Activated CD4-positive, alpha-beta T cell treated with anti-CD3 and anti-CD28 coated beads for 1 hour (primary cell): ENCODE results near the gene NIPAL3.
A peak's percentile ranks its signal among the peaks of the same experiment; 100 is the strongest.
"Not testable (repeated sequence)": the region's sequence is repeated elsewhere in the genome, so short reads cannot be mapped to it uniquely, and the experiment has no call there.

Experiments used
- DNase-seq: peaks from one replicate; pipeline ENCODE4 v3.0.0-alpha.2; 2020

NIPAL3 gene

DNA sequence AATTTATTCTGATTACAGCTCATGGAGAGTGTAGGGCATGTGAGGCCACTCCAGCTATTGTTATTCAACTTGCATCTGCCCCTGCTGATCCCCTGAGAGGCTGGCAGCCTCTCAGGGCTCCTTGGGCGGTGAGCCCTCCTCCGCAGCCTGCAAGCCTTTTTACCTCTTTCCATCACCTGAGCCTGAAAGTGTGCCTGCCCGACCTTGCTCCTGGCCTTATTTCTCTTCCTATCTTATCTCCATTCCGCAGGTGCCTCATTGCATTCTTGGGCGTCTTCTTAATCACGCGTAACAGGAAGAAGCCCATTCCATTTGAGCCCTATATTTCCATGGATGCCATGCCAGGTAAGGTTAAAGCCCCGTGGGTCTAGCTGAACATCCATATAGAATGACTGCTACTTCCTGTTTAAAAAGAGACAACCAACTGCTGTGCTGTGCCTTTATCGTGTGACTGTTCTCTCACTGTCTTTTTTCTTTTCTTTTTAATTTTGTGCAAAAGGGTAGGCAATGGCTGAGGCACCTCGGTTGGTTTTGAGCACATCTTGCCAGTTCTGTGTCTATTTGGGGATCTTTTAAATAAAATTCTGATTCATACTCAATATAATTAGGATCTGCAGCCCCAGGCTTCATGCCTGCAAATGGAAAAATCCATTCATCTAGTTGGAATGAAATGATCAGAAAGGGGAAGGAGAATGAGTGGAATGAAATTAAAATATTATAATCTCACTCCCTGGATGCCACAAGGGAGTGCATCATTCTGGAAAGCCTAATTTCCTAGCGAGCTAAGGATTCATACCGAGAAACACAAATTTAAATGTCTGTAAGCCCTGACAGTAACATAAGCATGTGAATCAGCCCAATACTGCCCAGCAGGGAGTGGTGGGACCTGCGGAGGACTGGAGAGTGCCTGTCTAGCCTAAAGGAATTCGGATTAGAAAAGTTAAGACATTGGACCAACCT, 48.5 kb downstream of the NIPAL3 start:
- DNase-seq, result no peak

DNA sequence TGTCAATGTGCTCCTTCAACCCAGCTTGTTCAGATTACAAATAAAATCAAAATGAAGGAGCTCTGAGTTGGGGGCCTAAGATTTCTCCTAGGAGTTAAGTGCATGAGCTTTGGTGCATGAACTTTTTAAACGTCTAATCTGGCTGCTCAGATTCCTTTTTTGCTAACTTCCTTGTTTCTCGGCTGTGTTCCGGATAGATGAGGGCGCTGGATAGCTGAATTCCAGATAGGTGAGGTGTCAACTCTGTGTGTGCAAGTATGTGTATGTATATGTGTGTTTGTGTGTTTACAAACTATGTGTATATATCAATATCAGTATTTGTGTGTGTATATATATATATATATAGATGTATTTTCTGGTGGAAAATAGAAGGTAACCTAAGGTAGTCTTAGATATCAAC, 49.5 kb downstream of the NIPAL3 start:
- no peak for DNase-seq

DNA sequence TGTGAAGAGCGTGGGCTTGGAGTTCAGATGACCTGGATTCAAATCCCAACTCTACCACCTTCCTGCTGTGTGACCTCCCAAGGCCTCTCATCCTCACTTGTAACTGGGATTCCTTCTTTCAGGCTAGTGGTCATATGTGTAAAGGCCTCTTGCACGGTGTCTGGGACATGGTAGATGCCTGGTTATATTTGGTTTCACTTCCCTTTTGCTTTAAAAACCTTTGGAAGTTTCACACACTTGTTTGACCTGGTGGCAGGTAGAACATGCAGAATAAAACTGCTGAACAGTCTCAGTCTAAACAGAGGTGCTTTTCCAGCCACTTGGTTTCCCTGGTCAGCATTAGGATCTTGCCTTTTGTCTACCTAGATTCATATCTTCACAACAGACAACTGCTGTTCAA, 50.0 kb downstream of the NIPAL3 start:
- no peak for DNase-seq

DNA sequence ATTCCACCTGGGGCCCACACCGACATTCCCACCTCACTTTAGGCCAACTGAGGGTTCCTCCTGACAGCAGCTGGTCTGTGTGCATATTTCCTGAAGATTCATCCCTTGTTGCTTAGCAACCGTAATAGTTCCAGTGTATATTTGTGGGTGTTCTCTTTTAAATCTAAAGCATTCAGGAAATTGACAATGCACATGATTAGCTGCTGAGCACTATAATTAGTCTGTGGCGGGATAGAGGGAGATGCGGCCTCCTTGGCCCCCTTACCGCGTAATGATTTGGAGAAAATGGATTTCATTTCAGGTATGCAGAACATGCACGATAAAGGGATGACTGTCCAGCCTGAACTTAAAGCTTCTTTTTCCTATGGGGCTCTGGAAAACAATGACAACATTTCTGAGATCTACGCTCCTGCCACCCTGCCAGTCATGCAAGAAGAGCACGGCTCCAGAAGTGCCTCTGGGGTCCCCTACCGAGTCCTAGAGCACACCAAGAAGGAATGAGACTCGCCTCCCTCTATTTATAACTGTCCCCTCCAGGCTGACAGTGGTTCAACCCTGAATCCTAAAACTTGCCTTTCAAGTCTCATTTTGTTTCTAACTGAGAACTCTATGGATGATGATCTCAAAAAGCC, 53.2 kb downstream of the NIPAL3 start:
- DNase-seq, result no peak

DNA sequence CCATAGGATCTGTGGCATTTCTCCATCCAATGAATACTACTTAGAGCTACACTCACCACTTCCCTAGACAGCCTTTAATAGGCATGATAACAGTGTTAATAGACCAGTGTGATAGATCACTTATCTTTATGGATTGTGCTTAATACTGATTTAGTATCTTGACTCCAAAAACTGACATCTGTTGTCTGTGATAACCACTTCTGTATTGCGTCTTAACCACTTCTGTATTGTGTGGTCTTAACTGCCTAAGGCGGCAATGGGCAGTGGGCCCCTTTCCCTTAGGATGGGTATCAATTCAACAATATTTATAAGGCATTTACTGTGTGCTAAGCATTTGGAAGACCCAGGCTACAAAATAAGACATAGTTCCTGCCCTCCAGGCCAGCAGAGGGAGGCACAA, 55.0 kb downstream of the NIPAL3 start:
- DNase-seq, result no peak

DNA sequence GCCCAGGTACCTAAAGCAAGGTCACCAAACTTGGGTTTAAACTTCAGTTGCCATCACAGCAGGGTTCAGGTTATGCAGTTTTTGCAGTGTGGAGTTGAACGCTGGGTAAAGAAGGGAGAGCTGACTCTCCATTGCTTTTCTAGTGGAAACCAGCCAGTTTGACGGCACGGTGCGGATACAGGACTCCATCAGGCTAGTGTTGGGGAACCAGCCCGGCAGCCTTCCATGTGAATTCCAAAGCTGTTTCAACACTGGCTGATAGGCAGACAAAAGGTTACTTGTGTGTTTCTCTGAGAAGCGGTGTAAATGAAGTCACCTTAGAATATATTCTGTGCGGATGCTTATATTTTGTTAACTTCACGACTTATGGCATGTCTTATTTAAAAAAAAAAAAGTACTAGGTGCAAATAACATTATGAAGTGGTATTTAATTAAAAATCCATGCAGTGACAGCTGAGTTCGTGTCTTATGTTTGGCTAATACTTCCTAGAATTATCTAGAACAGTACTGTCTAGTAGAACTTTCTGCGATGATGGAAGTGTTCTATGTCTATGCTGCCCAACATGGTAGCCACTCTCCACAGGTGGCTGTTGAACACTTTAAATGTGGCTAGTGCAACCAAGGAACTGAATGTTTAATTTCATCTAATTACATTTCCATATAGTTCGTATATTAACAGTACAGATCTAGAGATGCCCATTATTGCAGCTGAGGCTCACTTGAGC, 57.1 kb downstream of the NIPAL3 start:
- no peak for DNase-seq

DNA sequence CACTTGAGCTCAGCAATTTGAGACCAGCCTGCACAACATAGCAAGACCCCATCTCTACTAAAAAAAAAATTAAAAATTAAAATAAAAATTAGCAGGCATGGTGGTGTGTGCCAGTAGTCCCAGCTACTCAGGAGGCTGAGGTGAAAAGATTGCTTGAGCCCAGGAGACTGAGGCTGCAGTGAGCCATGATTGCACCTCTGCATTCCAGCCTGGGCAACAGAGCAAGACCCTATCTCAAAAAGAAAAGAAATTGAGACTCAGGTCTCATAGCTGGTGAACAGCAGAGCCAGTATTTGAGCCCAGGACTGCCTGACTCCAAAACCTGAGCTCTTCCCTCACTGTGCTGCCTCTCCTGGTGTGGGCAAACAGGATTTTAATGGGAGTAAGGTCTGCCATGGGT, 58.6 kb downstream of the NIPAL3 start:
- DNase-seq, result no peak

DNA sequence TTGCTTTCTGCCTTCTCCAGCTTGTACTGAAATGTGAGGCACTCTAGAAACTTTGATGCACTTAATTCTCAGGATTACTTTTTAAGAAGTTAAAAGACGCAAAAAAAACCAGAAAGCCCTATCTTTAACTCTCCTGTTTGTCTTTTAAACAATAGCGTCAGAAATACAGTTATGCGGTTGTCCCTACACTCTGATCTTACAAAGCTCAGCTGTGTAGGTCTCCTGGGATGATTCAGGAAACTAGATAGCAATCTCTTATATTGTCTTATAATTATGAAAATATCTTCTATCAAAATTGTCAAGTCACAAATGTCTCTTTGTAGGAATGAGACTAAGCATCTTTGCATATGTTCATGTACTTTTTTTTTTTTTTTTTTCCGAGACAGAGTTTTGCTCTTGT, 60.1 kb downstream of the NIPAL3 start:
- DNase-seq, result no peak

DNA sequence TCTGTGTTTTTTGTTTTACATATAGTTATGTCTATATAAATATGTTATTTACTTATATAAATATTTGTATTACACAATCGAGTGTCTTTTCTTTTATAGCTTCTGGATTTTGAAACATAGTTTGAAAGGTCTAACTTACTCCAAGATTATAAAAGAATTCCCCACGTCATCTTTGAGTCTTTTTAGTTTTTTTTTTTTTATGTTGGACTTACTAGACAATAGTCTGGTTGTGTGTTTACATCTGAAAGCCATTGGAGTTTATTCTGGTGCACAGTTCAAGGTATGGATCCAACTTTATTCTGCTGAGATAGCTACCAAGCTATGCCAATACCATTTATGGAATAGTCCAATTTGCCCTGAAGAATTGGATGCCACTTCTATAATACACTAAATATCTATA, 61.0 kb downstream of the NIPAL3 start:
- DNase-seq, result no peak

DNA sequence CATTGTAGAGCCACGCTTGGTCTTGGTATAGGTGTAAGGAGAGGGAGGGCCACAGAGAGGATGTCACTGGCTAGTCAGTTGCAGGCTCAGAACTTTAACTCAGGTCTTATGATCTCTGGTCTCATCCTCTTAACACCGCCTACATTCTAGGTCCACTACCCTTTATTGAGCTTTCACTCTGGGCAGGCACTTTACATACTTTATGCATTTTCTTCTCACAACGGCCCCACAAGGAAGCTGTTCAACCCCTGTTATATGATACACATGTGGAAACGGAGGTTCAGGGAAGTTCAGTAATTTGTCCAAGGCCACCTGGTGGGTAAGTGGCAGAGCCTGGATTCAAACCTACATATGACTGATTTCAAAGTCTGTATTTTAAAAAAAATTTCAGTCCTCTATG, 61.7 kb downstream of the NIPAL3 start:
- no peak for DNase-seq

DNA sequence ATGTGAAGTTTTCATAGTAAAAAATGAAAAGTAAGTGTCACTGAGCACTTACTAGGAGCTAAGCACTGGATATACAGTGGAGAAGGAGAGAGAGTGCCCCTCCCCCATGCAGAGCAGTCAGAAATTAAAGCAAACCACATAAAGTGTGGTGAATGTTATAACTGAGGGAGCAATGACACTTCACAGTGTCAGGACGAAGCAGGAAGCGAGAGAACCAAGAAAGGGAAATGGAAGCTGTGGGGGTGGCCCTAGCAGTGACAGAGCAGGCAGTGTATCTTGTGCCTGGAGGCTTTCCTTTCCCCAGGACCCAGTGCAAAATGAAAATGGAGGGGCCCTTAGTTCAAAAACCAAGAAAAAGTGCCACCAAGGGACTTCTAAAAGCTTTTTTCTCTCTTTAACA, 65.5 kb downstream of the NIPAL3 start:
- peak; percentile 27 for DNase-seq

DNA sequence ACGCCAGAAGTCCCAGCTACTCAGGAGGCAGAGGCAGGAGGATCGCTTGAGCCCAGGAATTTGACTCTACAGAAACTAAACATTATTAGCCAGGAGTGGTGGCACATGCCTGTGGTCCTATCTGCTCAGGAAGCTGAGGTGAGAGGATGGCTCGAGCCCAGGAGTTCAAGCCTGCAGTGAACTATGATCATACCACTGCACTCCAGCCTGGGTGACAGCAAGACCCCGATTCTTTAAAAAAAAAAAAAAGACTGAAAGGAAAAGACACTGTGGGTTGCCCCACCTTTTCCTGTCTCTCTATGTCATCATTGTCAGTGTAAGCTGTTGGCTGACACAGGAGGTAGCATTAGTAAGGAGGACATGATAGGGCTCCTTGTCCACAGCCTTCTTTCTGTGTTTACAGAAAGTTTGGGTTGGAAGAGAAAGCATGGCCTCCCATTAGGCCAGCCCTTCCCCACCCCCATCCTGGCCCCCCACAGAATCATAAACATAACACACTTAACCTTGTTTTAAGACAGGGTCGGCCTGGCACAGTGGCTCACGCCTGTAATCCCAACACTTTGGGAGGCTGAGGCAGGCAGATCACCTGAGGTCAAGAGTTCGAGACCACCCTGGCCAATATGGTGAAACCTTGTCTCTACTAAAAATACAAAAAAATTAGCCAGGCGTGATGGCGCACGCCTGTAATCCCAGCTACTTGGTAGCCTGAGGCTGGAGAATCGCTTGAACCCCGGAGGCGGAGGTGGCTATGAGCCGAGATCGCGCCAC, 66.4 kb downstream of the NIPAL3 start:
- no peak for DNase-seq

DNA sequence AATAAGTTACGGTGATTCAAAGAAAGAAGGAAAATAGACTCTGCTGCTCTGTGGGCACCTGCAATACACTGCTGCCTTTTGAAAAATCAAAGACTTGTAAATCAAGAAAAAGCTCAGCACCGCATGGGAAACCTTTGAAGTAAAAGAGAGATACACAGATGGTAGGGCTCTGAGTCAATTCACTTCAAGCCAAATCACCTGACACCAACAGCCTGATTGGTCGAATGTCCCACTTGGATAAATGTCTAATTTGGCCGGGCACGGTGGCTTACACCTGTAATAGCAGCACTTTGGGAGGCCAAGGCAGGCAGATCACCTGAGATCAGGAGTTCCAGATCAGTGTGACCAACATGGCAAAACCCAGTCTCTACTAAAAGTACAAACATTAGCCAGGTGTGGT, 67.8 kb downstream of the NIPAL3 start:
- DNase-seq, result no peak

DNA sequence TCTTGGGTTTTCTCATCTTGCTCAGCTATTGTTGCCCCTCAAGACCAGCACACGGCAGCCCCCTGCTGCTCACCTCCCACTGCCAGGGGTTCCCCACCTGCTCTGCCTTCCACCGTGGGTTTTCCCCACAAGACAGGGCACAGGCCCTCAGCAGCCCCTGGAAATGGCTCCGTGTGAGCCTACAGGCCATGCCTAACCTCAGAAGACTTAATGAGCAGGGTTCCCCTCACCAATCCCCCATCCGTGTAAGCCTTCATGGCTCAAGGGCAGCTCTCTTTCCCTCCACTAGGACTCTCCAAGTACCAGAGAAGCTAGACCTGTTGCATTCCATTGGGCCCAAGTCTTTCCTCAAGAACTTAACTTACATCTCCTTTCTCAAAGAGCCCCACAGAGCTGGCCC, 68.6 kb downstream of the NIPAL3 start:
- DNase-seq, result no peak

DNA sequence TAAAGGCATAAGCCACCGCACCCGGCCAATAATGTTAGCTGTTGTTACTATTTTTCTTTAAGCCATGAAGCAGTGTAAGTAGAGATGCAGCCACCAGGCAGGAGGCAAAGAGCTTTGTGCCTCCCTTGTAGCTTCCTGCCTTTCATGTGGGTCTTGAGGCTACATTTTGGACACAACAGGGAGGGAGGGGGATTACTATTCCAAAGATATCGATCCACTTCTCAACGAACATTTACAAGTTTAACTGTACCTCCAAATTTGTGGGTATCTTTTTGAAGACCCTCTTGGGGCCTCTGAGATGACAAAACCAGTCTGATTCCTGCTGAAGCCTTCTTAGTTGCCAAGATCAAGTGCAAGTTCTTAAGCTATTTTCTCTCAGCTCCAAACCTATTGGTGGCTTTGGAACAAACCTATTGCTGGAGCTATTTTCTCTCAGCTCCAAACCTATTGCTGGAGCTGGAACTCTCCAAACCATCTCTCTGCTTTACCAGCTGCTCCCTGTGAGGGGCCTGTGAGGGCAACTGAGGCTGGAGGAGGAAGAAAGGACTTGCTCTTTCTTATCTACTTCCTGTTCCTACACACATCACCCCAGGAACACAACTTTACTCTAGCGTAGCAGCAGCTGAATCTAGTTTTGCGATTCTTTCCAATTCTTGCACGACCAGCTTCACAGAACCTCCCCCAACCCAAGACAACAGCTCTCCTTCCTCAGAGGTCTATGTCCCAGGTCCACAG, 70.9 kb downstream of the NIPAL3 start:
- DNase-seq, result no peak

DNA sequence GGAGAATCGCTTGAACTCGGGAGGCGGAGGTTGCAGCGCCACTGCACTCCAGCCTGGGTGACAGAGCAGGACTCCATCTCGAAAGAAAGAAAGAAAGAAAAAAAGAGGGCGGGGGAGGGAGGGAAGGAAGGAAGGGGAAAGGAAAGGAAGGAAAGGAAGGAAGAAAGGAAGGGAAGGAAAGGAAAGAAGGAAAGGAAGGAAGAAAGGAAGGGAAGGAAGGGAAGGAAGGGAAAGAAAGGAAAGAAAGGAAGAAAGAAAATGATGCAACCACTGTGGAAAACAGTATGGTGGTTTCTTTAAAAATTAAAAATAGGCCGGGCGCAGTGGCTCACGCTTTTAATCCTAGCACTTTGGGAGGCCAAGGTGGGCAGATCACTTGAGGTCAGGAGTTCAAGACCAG, 71.9 kb downstream of the NIPAL3 start:
- DNase-seq, result no peak

DNA sequence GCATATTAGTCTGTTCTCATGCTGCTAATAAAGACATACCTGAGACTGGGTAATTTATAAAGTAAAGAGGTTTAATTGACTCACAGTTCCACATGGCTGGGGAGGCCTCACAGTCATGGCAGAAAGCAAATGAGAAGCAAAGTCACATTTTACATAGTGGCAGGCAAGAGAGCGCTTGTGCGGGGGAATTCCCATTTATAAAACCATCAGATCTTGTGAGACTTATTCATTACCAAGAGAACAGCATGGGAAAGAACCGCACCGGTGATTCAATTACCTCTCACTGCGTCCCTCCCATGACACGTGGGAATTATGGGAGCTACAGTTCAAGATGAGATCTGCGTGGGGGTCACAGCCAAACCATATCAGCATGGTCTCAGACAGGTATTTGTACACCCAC, 72.6 kb downstream of the NIPAL3 start:
- DNase-seq, result peak; percentile 39

DNA sequence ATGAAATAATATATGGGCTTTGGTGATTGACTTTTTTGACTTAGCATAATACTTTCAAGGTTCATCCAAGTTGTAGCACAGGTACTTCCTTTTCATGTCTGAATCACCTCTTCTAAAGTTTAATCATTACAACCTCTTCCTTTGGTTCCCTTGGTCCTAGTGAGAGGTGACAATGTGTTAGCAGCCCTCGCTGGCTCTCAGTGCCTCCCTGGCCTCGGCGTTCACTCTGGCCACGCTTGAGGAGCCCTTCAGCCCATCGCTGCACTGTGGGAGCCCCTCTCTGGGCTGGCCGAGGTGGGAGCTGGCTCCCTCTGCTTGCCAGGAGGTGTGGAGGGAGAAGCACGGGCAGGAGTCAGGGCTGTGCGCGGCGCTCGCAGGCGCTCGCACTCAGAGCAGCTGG, 74.1 kb downstream of the NIPAL3 start:
- DNase-seq, result no peak

DNA sequence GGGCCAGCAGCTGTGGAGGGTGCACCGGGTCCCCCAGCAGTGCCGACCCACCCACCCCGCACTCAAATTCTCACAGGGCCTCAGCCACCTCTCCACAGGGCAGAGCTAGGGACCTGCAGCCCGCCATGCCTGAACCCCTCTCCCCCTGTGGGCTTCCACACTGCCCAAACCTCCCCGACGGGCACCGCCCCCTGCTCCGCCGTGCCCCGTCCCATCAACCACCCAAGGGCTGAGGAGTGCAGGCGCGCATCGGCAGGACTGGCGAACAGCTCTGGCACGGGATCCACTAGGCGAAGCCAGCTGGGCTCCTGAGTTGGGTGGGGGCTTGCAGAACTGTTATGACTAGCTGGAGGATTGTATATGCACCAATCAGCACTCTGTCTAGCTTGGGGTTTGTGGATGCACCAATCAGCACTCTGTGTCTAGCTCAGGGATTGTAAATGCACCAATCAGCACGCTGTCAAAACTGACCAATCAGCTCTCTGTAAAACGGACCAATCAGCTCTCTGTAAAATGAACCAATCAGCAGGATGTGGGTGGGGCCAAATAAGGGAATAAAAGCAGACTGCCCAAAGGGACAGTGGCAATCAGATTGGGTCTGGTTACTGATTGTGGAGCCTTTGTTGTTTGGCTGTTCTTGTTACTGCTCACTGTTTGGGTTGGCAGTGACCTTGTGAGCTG, 74.6 kb downstream of the NIPAL3 start:
- no peak for DNase-seq

DNA sequence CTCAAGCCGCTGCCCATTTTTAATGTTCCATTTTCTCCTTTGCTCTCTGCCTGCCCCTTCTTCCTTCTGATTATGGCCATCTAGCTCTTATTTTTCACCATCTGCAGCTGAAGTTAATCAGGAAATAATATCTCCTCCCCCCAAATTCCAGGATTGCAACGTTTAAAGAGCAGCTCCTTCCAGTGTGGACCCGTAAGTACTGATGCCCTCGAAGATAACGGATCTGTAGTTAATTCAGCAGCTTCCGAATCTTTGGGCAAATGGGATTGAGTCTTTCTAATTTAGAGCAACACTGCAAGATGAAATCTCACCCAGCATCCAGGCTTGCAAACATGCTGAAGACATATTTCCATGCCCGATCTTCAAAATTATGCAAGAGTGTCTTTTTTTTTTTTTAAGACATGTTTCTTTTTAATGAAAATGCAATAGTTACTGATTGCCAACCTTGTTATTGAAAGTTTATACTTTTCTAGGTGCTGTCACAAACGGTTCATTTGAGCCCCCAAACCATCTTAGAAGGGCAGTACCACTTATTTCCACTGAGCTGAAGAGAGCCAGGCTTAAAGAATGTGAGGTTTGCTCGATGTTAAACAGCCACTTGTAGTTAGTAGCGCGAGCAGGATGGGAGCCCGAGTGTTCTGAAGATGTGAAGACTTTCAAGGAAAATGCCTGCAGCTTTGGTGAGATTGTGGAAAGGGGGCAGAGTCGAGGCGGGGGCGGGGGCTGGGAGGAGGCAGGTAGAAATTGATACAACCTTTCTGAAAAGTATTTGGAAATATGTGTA, 76.2 kb downstream of the NIPAL3 start:
- no peak for DNase-seq

DNA sequence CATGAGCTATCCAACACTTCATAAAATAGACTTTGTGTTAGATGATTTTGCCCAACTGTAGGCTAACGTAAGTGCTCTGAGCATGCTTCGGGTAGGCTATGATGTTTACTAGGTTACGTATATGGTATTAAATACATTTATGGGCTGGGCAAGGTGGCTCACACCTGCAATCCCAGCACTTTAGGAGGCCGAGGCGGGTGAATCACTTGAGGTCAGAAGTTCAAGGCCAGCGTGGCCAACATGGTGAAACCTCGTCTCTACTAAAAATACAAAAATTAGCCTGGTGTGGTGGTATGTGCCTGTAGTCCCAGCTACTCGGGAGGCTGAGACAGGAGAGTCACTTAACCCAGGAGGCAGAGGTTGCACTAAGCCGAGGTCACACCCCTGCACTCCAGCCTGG, 77.3 kb downstream of the NIPAL3 start:
- DNase-seq, result not testable (repeated sequence)
